OCI-LY7 (cell line): ENCODE results near the gene B4GAT1. TPM values are rescaled to one million over a fixed set of nuclear protein-coding genes. Genes with fewer than 3 reads are reported as not detected.

Experiments used
- BruUV-seq: library from RNA; stranded (reverse); fragments of 400-500 nt; replicated peaks from 2 replicates; lab custom pipeline; 2021; lab: Mats Ljungman, UMichigan
- CTCF ChIA-PET: fragments of 300-600 bp; sonication (Branson Sonifier 250); formaldehyde crosslinking; loops from one replicate; lab custom pipeline; 2022; ENCODE audit warnings: antibody characterized with exemption; ENCODE audit not compliant: unreplicated experiment; lab: Charles Lee
- POLR2A ChIA-PET: fragments of 300-600 bp; sonication (Branson Sonifier 250); formaldehyde crosslinking; loops from one replicate; lab custom pipeline; 2022; ENCODE audit warnings: antibody characterized with exemption; lab: Charles Lee
- DNase-seq: peaks from one replicate; pipeline ENCODE4 v3.0.0-alpha.2; 2015; ENCODE audit warnings: low spot score
- H2AFZ ChIP-seq: fragments of 200-600 bp; sonication (generic), shearing (Covaris generic); 2 replicates; pipeline ENCODE4 v1.6.1; 2014; ENCODE audit warnings: mild to moderate bottlenecking, antibody characterized with exemption, low read length, moderate library complexity
- H3K27ac ChIP-seq: fragments of 200-600 bp; sonication (generic); 2 replicates; pipeline ENCODE4 v1.5.1; 2014; ENCODE audit warnings: mixed run types, low read depth, mild to moderate bottlenecking, moderate library complexity, low read length, inconsistent platforms; ENCODE audit not compliant: poor library complexity, severe bottlenecking
- H3K36me3 ChIP-seq: fragments of 200-600 bp; sonication (generic); 2 replicates; pipeline ENCODE4 v1.6.1; 2014; ENCODE audit warnings: mild to moderate bottlenecking, antibody characterized with exemption, low read length, moderate library complexity, mixed read lengths; ENCODE audit not compliant: insufficient read depth
- H3K4me1 ChIP-seq: fragments of 200-600 bp; sonication (generic); 2 replicates; pipeline ENCODE4 v1.5.1; 2014; ENCODE audit warnings: mild to moderate bottlenecking, low read length; ENCODE audit not compliant: insufficient read depth, poor library complexity, severe bottlenecking
- H3K4me2 ChIP-seq: fragments of 200-600 bp; sonication (generic); 2 replicates; pipeline ENCODE4 v1.6.1; 2014; ENCODE audit warnings: mild to moderate bottlenecking, low read length
- H3K4me3 ChIP-seq: fragments of 200-600 bp; sonication (generic); 2 replicates; pipeline ENCODE4 v1.5.1; 2014; ENCODE audit warnings: mild to moderate bottlenecking, low read depth, low read length; ENCODE audit not compliant: poor library complexity, severe bottlenecking
- H3K79me2 ChIP-seq: fragments of 200-600 bp; sonication (generic); 2 replicates; pipeline ENCODE4 v1.6.1; 2016; ENCODE audit warnings: low read depth, mild to moderate bottlenecking, low read length, moderate library complexity, mixed read lengths; ENCODE audit not compliant: insufficient read depth
- H3K9me2 ChIP-seq: fragments of 200-600 bp; sonication (generic); 2 replicates; pipeline ENCODE4 v1.6.1; 2016; ENCODE audit warnings: mild to moderate bottlenecking, low read length, mixed read lengths; ENCODE audit not compliant: insufficient read depth
- H3K9me3 ChIP-seq: fragments of 200-600 bp; sonication (generic); 2 replicates; pipeline ENCODE4 v1.6.1; 2014; ENCODE audit warnings: mild to moderate bottlenecking, mixed run types, low read length, mixed read lengths
- H4K20me1 ChIP-seq: fragments of 200-600 bp; sonication (generic); 2 replicates; pipeline ENCODE4 v1.6.1; 2014; ENCODE audit warnings: mild to moderate bottlenecking, antibody characterized with exemption, low read length, moderate library complexity, mixed read lengths; ENCODE audit not compliant: insufficient read depth
- EZH2phosphoT487 ChIP-seq: fragments of 200-600 bp; sonication (generic); IDR thresholded peaks from 2 replicates; pipeline ENCODE4 v1.6.1; 2018; ENCODE audit warnings: low read depth, borderline replicate concordance, mild to moderate bottlenecking, mixed run types, antibody characterized with exemption, low read length, moderate library complexity, mixed read lengths
- intact Hi-C: fragments of 100-400 bp; cut with micrococcal nuclease; formaldehyde crosslinking; loops from one replicate; pipeline ENCODE4 v1.10.0; 2022; ENCODE audit not compliant: unreplicated experiment
- total RNA-seq, 2 experiments: library from RNA; depleted of rRNA in 1 of 2; stranded (reverse); fragments of >200 nt in 1 of 2; shearing (Covaris generic) in 1 of 2; gene quantifications; 2 replicates each; pipeline ENCODE4 v1.2.3, GENCODE V29; 2014 to 2022
- TF ChIP-seq, protein P1 (sequence below): fragments of 200-600 bp; sonication (generic); conservative IDR thresholded peaks from 2 replicates; pipeline ENCODE4 v1.5.1; 2014; ENCODE audit warnings: mild to moderate bottlenecking, antibody characterized with exemption, low read length, moderate library complexity, mixed read lengths

B4GAT1 gene
- total RNA-seq, 2 experiments from 2014 or later: 9.8 to 11.7 TPM

DNA sequence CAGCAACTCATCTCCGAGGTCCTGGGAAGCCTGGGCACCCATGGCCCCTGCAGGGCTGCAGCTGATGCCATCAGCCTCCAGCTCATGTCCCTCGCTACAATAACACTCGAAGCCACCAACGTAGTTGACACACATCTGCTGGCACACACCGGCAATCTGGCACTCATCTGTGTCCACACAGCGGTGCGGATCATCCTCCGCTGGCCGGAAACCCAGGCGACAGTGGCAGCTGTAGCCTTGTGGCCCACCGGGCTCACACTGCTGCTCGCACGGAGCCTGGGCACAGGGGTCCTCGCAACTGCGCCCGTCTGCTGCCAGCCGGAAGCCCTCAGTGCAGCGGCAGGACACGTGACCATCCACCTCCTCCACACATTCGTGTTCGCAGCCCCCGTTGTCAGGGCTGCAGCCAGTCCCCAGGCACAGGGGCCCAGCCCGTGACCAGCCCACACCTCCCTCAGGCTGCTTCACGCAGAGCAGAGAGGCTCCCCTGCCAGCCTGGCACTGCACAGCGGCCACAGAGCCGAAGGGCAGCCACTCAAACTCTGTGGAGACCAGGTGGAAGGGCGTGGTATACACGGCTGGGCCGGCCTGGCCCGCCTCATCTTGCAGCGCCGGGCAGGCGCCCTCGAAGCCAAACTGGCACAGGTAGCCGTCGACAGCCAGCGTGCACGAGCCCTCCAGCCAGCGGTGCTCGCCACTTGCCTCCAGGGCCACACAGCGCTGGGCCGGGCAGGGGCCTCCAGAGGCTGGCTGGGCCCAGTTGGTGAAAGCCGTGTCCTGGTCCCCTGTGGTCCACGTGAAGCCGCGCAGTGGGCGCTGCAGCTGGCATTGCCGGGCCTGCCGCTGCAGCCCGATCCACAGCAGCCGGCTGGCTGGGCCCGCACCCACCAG is 31.3 kb downstream of the B4GAT1 start:
- H4K20me1 ChIP-seq: no peaks in the 10 kb centered on the region
- no peak for TF ChIP-seq EZH2phosphoT487
- TF ChIP-seq, protein P1, sequence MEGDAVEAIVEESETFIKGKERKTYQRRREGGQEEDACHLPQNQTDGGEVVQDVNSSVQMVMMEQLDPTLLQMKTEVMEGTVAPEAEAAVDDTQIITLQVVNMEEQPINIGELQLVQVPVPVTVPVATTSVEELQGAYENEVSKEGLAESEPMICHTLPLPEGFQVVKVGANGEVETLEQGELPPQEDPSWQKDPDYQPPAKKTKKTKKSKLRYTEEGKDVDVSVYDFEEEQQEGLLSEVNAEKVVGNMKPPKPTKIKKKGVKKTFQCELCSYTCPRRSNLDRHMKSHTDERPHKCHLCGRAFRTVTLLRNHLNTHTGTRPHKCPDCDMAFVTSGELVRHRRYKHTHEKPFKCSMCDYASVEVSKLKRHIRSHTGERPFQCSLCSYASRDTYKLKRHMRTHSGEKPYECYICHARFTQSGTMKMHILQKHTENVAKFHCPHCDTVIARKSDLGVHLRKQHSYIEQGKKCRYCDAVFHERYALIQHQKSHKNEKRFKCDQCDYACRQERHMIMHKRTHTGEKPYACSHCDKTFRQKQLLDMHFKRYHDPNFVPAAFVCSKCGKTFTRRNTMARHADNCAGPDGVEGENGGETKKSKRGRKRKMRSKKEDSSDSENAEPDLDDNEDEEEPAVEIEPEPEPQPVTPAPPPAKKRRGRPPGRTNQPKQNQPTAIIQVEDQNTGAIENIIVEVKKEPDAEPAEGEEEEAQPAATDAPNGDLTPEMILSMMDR: no peak
- H3K4me2 ChIP-seq: no peak overlapping the region
- CTCF ChIA-PET: no interaction called here
- H3K79me2 ChIP-seq: no peaks in the 10 kb centered on the region
- H3K4me1 ChIP-seq: peaks cover 42% of the 10 kb centered on the region
- H2AFZ ChIP-seq: no peak overlapping the region
- no peaks in the 10 kb centered on the region for H3K9me3 ChIP-seq
- H3K9me2 ChIP-seq: no peaks in the 10 kb centered on the region
- H3K36me3 ChIP-seq: no peaks in the 10 kb centered on the region
- H3K4me3 ChIP-seq: no peak overlapping the region
- no TSS peak for BruUV-seq
- intact Hi-C loops: no loop called here
- DNase-seq: no peak
- POLR2A ChIA-PET: no interaction called here
- no peak overlapping the region for H3K27ac ChIP-seq

DNA sequence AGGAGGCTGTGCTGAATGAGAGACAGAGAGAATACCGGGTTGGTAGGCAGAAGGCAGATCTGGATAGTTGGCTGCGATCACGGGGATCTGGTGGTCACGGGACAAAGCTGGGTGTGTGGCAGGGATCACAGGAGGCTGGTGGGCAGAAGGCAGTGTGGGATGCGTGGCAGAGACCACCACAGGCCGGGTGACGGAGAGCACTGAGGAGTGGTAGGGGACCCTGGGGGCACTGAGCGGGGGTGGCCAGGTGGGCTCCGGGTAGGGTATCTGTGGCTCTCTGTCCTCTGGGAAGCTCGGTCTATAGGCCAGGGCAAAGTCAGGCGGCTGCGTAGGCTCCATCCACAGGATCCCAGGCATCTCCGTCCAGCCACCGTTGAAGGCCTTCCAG is 31.9 kb downstream of the B4GAT1 start:
- no peak for DNase-seq
- H3K27ac ChIP-seq: no peak overlapping the region
- CTCF ChIA-PET: no interaction called here

More for the DNA sequence above, 31.9 kb downstream of the B4GAT1 start:
- H3K9me2 ChIP-seq: no peaks in the 10 kb centered on the region
- H2AFZ ChIP-seq: no peak overlapping the region
- peaks cover 42% of the 10 kb centered on the region for H3K4me1 ChIP-seq
- POLR2A ChIA-PET: no interaction called here
- intact Hi-C loops: no loop called here
- no peaks in the 10 kb centered on the region for H3K36me3 ChIP-seq
- no peaks in the 10 kb centered on the region for H4K20me1 ChIP-seq
- no peaks in the 10 kb centered on the region for H3K9me3 ChIP-seq
- no peak overlapping the region for H3K4me2 ChIP-seq
- no TSS peak for BruUV-seq
- no peak for TF ChIP-seq EZH2phosphoT487
- TF ChIP-seq, protein P1: no peak
- H3K79me2 ChIP-seq: no peaks in the 10 kb centered on the region
- no peak overlapping the region for H3K4me3 ChIP-seq
